GM23248 (cell line): ENCODE data around the gene DYSF. TPM values are rescaled to one million over a fixed set of nuclear protein-coding genes. Genes with fewer than 3 reads are reported as not detected.
A peak's percentile ranks its signal among the peaks of the same experiment; 100 is the strongest.

Source experiments
- DNase-seq: peaks from one replicate; pipeline ENCODE4 v3.0.0-alpha.2; 2015
- H2AFZ ChIP-seq: fragments of 200-600 bp; sonication (generic); 2 replicates; pipeline ENCODE4 v1.6.1; 2016; ENCODE audit warnings: antibody characterized with exemption
- H3F3A ChIP-seq: fragments of 200-600 bp; sonication (generic); 2 replicates; pipeline ENCODE4 v1.6.1; 2016; ENCODE audit warnings: mild to moderate bottlenecking, antibody characterized with exemption, mixed run types; ENCODE audit not compliant: insufficient read depth
- H3K27ac ChIP-seq: fragments of 200-600 bp; sonication (generic); 2 replicates; pipeline ENCODE4 v1.5.1; 2016; ENCODE audit warnings: mild to moderate bottlenecking
- H3K27me3 ChIP-seq: fragments of 200-600 bp; sonication (generic); replicated peaks from 2 replicates; pipeline ENCODE4 v1.6.1; 2016; ENCODE audit warnings: mild to moderate bottlenecking; ENCODE audit not compliant: insufficient read depth
- H3K36me3 ChIP-seq: fragments of 200-600 bp; sonication (generic); 2 replicates; pipeline ENCODE4 v1.6.1; 2016; ENCODE audit warnings: low read depth, mild to moderate bottlenecking
- H3K4me1 ChIP-seq: fragments of 200-600 bp; sonication (generic); 2 replicates; pipeline ENCODE4 v1.6.1; 2016; ENCODE audit warnings: mild to moderate bottlenecking; ENCODE audit not compliant: insufficient read depth
- H3K4me2 ChIP-seq: fragments of 200-600 bp; sonication (generic); one replicate; pipeline ENCODE4 v1.6.1; 2016; ENCODE audit warnings: mild to moderate bottlenecking; ENCODE audit not compliant: unreplicated experiment
- H3K4me3 ChIP-seq: fragments of 200-600 bp; sonication (generic); 2 replicates; pipeline ENCODE4 v1.5.1; 2016; ENCODE audit warnings: mild to moderate bottlenecking
- H3K79me2 ChIP-seq: fragments of 200-600 bp; sonication (generic); 2 replicates; pipeline ENCODE4 v1.6.1; 2016; ENCODE audit warnings: mild to moderate bottlenecking; ENCODE audit not compliant: insufficient read depth
- H3K9ac ChIP-seq: fragments of 200-600 bp; sonication (generic); 2 replicates; pipeline ENCODE4 v1.6.1; 2016; ENCODE audit warnings: mild to moderate bottlenecking
- H3K9me2 ChIP-seq: fragments of 200-600 bp; sonication (generic); 2 replicates; pipeline ENCODE4 v1.6.1; 2016; ENCODE audit warnings: mixed run types, mild to moderate bottlenecking, moderate library complexity; ENCODE audit not compliant: insufficient read depth
- H3K9me3 ChIP-seq: fragments of 200-600 bp; sonication (generic); one replicate; pipeline ENCODE4 v1.6.1; 2017; ENCODE audit warnings: low read depth
- H4K20me1 ChIP-seq: fragments of 200-600 bp; sonication (generic); 2 replicates; pipeline ENCODE4 v1.6.0; 2016; ENCODE audit not compliant: insufficient read depth
- EZH2 ChIP-seq: fragments of 200-600 bp; sonication (generic); IDR thresholded peaks from 2 replicates; pipeline ENCODE4 v1.6.1; 2018; ENCODE audit warnings: antibody characterized with exemption, mild to moderate bottlenecking; ENCODE audit not compliant: insufficient read depth, poor library complexity, severe bottlenecking
- EZH2phosphoT487 ChIP-seq: fragments of 200-600 bp; sonication (generic); IDR thresholded peaks from 2 replicates; pipeline ENCODE4 v1.6.1; 2018; ENCODE audit warnings: antibody characterized with exemption, moderate library complexity, mild to moderate bottlenecking, low read depth; ENCODE audit not compliant: insufficient read depth
- WGBS, 2 experiments: methylation state at CpG; one replicate each; pipeline ENCODE4 v1.1.6; 2015 to 2017; ENCODE audit warnings: low lambda C conversion rate in 2 of 2, low coverage in 1 of 2; ENCODE audit errors: missing lambda C conversion rate in 2 of 2; 5-methylcytosine and 5-hydroxymethylcytosine counted together
- in situ Hi-C: fragments of 300-500 bp; cut with MboI; formaldehyde crosslinking; loops from 2 replicates; pipeline ENCODE4 v1.15.0; 2020
- polyA plus RNA-seq: library from polyadenylated mRNA; unstranded; fragments of >200 nt; fragmentation: Nextera tagmentation; extraction: Ambion mirVana; gene quantifications from 2 replicates; pipeline ENCODE4 v1.2.1, GENCODE V29; 2016
- total RNA-seq: library from RNA; depleted of rRNA; stranded (reverse); fragments of >200 nt; shearing (Covaris generic); gene quantifications from 2 replicates; pipeline ENCODE4 v1.2.3, GENCODE V29; 2014

DYSF gene
- total and polyA plus RNA-seq, 2 experiments from 2014 or later: 0.25 to 0.54 TPM

- 81 to 86% methylated on average over 6 of the region's 6 CpGs for WGBS, 2 experiments
- no peaks in the 10 kb centered on the region for H3K9me3 ChIP-seq
- no peak overlapping the region for H3K9ac ChIP-seq
- H3K36me3 ChIP-seq: no peaks in the 10 kb centered on the region
- H4K20me1 ChIP-seq: no peaks in the 10 kb centered on the region
- no peak overlapping the region for H2AFZ ChIP-seq
- no peak for TF ChIP-seq EZH2
- TF ChIP-seq EZH2phosphoT487: no peak
- no peaks in the 10 kb centered on the region for H3K79me2 ChIP-seq
- no peaks in the 10 kb centered on the region for H3K9me2 ChIP-seq
- no peak overlapping the region for H3K4me3 ChIP-seq
- in situ Hi-C loops: loop anchor here (10.0 to 25.0 kb wide), 3 partner anchors 247 to 1180 kb away; no protein-coding TSS in a partner anchor
- H3F3A ChIP-seq: no peaks in the 10 kb centered on the region
- no peaks in the 10 kb centered on the region for H3K4me1 ChIP-seq
- no peak for DNase-seq
- H3K27me3 ChIP-seq: no peaks in the 10 kb centered on the region
- no peak overlapping the region for H3K4me2 ChIP-seq
- no peak overlapping the region for H3K27ac ChIP-seq
Measured at GRCh38 chr2:71557321-71557720, 104.0 kb downstream of the DYSF start.

- Histone ChIP-seq H3K4me1 (no peaks in the 10 kb centered on the region), H3K79me2 (no peaks in the 10 kb centered on the region), H3K4me3 (no peak overlapping the region), H3K27me3 (no peaks in the 10 kb centered on the region), H3K4me2 (no peak overlapping the region), H3K9me2 (no peaks in the 10 kb centered on the region), H3K36me3 (no peaks in the 10 kb centered on the region), H2AFZ (no peak overlapping the region), H3F3A (no peaks in the 10 kb centered on the region), H3K9me3 (no peaks in the 10 kb centered on the region), H4K20me1 (no peaks in the 10 kb centered on the region), H3K9ac (no peak overlapping the region), H3K27ac (no peak overlapping the region)
- peak; percentile 48 for DNase-seq
- 73% methylated on average over 8 to 10 of the region's 10 CpGs for WGBS, 2 experiments
- in situ Hi-C loops: loop anchor here (10.0 to 25.0 kb wide), 3 partner anchors 246 to 1179 kb away; no protein-coding TSS in a partner anchor
- no peak for TF ChIP-seq EZH2
- no peak for TF ChIP-seq EZH2phosphoT487
Measured at GRCh38 chr2:71558300-71559051, 105.1 kb downstream of the DYSF start.

- Histone ChIP-seq H3K27me3 (no peaks in the 10 kb centered on the region), H3K27ac (no peak overlapping the region), H4K20me1 (no peaks in the 10 kb centered on the region), H3K36me3 (no peaks in the 10 kb centered on the region), H3K4me3 (no peak overlapping the region), H3F3A (no peaks in the 10 kb centered on the region), H2AFZ (no peak overlapping the region), H3K79me2 (no peaks in the 10 kb centered on the region), H3K9me2 (no peaks in the 10 kb centered on the region), H3K9me3 (no peaks in the 10 kb centered on the region), H3K4me1 (0 out of 2 replicates have a peak, but pooled peaks cover 7% of the 10 kb centered on the region), H3K4me2 (no peak overlapping the region), H3K9ac (no peak overlapping the region)
- in situ Hi-C loops: loop anchor here (10.0 to 25.0 kb wide), 3 partner anchors 246 to 1178 kb away; no protein-coding TSS in a partner anchor
- no peak for TF ChIP-seq EZH2
- no peak for TF ChIP-seq EZH2phosphoT487
- DNase-seq: no peak
- WGBS, 2 experiments: 81 to 86% methylated on average over 15 of the region's 15 CpGs
Measured at GRCh38 chr2:71559080-71559827, 105.9 kb downstream of the DYSF start.

- Histone ChIP-seq H3K4me3 (no peak overlapping the region), H3K9me3 (no peaks in the 10 kb centered on the region), H2AFZ (no peak overlapping the region), H4K20me1 (no peaks in the 10 kb centered on the region), H3K4me1 (0 out of 2 replicates have a peak, but pooled peaks cover 8% of the 10 kb centered on the region), H3K27me3 (no peaks in the 10 kb centered on the region), H3K27ac (no peak overlapping the region), H3K36me3 (no peaks in the 10 kb centered on the region), H3K79me2 (no peaks in the 10 kb centered on the region), H3K9me2 (no peaks in the 10 kb centered on the region), H3F3A (no peaks in the 10 kb centered on the region), H3K9ac (no peak overlapping the region), H3K4me2 (no peak overlapping the region)
- no peak for DNase-seq
- TF ChIP-seq EZH2 (no peak), EZH2phosphoT487 (no peak)
- in situ Hi-C loops: loop anchor here (10.0 to 25.0 kb wide), 3 partner anchors 245 to 1177 kb away; no protein-coding TSS in a partner anchor
- WGBS, 2 experiments: 76 to 84% methylated on average over 23 to 31 of the region's 31 CpGs
Measured at GRCh38 chr2:71559828-71560637, 106.7 kb downstream of the DYSF start.
